Astrocyte of the spinal cord (primary cell): ENCODE data around the gene PACS2.

Experiments
- DNase-seq: peaks from one replicate; pipeline ENCODE4 v3.0.0; 2011; ENCODE audit warnings: low read depth, low spot score
- H3K4me3 ChIP-seq: 2 replicates; pipeline ENCODE4 v1.5.1; 2011; ENCODE audit warnings: low read depth, mild to moderate bottlenecking, low read length, moderate library complexity
- in situ Hi-C: cut with HindIII; loops from 2 replicates; pipeline ENCODE4 v1.10.0; 2017; ENCODE audit warnings: low sequenced_read_pairs
- TF ChIP-seq, protein P1 (sequence below): IDR thresholded peaks from 2 replicates; pipeline ENCODE4 v1.5.1; 2012; ENCODE audit warnings: low read depth, mild to moderate bottlenecking, low read length, inconsistent platforms

Gene PACS2

DNA sequence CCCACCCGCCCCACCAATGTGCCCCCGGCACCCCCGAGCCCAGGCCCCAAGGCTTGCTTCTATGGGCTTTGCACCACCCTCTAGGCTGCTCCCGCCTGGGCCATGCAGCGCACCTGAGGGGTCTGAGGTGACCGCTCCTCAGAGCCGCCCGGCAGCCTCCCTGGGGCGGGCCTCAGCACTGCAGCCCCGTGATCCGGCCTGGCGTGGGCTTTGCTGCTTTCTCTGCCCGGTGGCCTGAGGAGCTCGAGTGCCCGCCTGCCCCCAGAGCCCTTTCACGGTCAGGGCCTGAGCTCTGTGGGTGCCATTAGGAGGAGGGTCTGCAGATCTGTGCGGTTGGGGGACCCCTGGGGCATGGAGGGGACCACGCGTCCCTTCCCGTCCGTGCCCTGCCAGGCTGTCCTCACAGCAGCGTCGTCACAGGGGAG is 111.3 kb downstream of the PACS2 start:
- in situ Hi-C loops: no loop called here
- DNase-seq: no peak
- H3K4me3 ChIP-seq: no peak overlapping the region
- TF ChIP-seq, protein P1, sequence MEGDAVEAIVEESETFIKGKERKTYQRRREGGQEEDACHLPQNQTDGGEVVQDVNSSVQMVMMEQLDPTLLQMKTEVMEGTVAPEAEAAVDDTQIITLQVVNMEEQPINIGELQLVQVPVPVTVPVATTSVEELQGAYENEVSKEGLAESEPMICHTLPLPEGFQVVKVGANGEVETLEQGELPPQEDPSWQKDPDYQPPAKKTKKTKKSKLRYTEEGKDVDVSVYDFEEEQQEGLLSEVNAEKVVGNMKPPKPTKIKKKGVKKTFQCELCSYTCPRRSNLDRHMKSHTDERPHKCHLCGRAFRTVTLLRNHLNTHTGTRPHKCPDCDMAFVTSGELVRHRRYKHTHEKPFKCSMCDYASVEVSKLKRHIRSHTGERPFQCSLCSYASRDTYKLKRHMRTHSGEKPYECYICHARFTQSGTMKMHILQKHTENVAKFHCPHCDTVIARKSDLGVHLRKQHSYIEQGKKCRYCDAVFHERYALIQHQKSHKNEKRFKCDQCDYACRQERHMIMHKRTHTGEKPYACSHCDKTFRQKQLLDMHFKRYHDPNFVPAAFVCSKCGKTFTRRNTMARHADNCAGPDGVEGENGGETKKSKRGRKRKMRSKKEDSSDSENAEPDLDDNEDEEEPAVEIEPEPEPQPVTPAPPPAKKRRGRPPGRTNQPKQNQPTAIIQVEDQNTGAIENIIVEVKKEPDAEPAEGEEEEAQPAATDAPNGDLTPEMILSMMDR: no peak

DNA sequence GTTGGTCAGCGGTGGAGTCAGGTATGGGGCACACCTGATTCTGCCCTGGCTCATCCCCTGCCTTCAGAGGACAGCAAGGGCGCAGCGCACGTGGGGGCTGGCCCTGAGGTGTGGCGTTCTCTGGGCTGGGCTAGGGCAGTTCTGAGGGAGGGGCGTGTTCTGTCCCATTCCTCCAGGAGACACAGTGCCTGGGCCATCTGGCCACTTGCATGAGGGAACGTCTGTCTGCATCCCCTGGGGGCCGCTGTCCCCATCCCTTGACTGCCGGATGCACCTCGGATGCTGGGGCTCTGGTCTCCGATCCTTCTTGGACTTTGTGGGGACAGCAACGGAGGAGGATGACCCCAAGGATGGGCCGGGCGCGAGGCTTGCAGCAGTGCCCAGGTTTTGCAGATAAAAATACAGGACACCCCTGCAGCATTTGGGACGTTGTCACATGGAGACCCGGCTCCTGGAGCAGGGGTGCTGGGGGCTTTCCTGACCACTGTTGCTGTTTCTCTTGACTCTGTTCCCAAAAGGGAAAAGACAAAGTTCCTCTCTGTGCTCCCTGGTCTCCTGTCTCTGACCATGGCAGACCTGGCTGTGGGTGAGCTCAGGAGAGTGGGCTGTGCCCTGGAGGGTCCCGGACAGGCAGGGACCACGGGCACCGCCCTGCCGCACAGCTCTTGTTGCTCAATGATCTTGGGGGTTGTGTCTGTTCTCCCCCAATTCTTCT is 112.0 kb downstream of the PACS2 start:
- TF ChIP-seq, protein P1: no peak
- H3K4me3 ChIP-seq: no peak overlapping the region
- DNase-seq: no peak
- in situ Hi-C loops: no loop called here

DNA sequence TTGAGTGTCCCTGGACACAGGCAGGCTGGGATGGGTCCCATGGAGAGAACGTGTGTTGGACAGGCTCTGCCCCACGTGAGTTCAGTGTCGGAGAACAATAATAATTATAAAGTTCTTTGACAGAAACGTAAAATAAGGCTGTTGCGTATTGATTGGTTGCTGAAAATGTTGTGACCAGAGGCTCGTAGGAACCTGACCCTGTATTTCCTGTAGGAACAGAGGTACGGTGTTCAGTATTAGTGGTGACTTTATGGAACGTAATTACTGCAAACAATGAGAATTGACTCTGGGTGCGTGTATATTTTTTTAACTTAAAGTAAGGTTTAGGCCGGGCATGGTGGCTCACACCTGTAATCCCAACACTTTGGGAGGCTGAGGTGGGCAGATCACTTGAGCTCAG is 112.9 kb downstream of the PACS2 start:
- no peak for DNase-seq
- H3K4me3 ChIP-seq: no peak overlapping the region
- TF ChIP-seq, protein P1: no peak
- in situ Hi-C loops: no loop called here

DNA sequence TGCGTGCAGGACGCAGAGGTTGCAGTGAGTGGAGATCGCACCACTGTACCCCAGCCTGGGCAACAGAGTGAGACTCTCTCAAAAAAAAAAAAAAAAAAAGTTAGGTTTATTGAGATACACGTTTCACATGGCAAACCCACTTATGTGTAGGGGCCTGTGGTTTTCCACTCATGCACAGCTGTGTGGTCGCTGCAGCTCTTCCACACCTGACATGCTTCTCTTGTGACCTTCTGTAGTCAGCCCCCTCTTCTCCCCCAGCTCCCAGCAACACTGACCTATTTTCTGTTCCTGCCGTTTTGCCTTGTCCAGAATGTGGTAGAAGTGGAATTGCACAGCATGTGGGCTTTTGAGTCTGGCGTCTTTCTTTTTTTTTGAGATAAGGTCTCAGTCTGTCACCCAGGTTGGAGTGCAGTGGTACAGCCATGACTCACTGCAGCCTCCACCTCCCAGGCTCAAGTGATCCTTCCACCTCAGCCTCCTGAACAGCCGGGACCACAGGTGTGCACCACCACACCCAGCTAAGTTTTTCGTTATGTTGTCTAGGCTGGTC is 113.5 kb downstream of the PACS2 start:
- in situ Hi-C loops: no loop called here

DNA sequence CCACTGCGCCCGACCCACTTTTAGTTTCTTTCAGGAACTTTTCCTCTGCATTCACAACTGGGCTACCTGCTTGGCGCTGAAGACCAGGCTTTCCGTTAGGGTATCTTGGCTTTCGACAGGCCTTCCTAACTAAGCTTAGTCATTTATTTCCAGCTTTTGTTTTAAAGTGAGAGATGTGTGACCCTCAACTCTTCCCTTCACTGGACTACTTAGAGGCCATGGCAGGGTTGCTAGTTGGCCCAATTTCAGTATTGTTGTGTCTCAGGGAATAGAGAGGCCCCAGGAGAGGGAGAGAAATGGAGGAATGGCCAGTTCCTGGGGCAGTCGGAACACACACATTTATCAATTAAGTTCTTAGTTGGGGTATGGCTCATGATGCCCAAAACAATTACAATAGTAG is 115.5 kb downstream of the PACS2 start:
- no peak overlapping the region for H3K4me3 ChIP-seq
- no peak for DNase-seq
- TF ChIP-seq, protein P1: no peak
- in situ Hi-C loops: no loop called here

More for the DNA sequence above, 113.5 kb downstream of the PACS2 start:
- no peak overlapping the region for H3K4me3 ChIP-seq
- DNase-seq: no peak
- TF ChIP-seq, protein P1: no peak

DNA sequence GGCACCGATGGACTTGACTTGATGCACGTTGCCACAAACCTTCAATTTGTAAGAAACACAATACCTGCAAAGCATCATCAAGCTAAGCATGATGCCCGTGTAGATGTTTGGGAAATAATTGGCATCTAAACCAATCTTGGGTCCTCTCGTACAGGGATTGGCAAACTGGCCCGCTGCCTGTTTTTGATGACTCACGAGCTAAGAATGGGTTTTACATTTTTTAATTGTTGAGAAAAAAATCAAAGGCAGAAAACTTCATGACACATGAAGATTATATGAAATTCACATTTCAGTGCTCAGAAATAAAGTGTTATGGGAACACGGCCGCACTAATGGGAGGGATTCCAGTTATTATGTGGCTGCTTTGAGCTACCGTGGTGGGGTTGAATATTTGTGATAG is 116.0 kb downstream of the PACS2 start:
- DNase-seq: peak; percentile 45
- TF ChIP-seq, protein P1: no peak
- H3K4me3 ChIP-seq: no peak overlapping the region
- in situ Hi-C loops: no loop called here
